HG03108 (cell line): ENCODE data around the gene STK10.
A peak's percentile ranks its signal among the peaks of the same experiment; 100 is the strongest.

Experiments used
- ATAC-seq: cut with Tn5 transposase; IDR thresholded peaks from one replicate; pipeline ENCODE4 v1.9.1; 2021; ENCODE audit warnings: moderate library complexity; ENCODE audit not compliant: unreplicated experiment

The STK10 gene

DNA sequence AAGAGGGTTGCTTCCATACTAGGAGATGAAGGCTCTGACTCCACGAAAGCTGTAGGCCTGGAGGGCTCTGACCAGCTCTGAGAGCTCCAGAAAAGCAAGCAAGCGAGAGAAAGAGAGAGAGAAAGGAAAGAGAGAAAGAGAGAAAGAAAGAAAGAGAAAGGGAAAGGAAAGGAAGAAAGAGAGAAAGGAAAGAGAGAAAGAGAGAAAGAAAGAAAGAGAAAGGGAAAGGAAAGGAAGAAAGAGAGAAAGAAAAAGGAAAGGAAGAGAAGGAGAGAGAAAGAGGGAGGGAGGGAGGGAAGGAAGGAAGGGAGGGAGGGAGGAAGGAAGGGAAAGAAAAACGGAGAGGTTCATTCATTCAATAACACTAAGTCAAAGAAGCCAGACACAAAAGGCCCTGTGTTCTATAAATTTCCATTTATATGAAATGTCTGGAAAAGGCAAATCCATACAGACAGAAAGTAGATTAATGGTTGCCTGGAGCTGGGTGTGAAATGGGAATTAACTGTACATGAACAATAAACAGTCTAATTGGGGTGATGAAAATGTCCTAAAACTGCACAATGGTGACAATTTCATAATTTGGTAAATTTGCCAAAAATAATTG, 1.8 kb upstream of the STK10 start:
- ATAC-seq: no peak

DNA sequence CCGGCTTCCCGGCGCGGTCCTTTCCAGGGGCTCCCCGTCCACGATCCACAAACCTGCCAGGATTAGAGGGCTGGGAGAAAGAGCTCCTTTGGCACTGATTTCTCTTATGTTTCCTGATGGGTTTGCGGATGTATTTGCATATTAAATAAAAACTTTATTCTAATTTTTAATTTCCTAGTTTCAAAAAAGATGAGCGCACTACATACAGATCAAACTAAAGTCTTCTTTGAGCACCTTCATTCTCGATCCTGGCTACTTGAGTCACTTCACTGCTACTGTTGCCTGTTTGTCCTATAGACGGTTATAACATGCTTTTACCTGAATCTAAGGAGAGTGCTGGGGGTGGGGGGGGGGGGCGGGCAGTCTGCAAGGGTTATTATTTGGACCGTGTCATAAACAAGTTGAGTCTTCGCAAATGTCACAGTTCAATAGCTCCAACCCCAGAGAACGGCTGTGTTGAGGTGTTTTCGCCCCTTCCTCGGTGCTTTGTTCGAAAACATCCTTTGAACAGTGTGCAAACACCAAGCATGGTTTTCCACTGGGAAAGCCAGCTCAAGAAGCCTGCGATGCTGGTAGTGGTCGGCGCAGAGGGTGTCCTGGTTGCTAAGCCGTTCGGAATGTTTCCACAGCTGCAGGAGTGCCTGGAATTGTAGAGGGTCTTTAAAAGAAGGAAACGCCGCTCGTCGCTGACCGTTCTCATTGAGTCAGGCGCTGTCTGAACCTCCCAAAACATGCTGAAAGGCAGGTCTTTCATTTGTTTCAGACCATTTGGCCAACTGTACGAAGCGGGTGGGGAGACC, 1.1 kb upstream of the STK10 start:
- no peak for ATAC-seq

DNA sequence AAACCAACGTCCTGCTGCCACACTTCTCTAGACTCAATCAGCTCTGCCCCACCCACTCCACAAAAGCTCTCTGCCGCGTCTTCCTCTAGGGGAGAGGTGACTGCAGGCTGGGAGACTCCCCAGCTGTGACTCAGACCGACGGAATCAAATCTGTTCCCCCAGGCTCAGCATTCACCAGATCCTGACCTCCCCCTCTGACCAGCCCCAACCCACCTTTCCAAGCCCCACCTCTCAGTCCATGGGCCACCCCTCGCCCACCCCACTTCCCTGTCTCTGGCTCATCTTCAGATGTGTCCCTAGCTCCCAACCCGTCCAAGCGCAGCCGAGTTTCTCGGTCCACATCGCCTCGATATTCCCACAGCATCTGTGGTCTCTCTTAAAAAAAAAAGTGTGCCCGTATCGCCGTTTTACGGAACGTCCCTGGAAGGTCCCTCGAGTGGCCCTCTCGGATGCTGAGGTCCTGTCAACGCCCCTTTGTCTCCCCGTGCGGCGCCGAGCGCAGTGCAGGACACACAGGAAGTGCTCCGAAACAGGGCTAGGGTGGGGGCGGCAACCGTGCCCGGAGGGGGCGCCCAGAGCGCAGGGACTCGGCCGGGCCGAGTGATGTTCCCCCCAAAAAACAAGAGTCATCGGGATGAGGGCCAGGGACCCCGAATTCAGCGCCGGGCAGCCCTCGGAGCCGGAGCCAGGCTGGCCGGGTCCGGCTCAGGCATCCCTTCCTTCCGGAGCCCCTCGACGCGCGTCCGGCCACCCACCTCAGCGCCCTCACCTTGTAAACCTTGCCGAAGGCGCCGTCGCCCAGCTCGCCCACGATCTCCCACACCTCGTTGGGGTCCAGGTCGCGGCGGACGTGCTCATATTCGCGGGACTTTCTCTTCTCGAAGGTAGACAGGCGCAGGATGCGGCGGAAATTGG, 649 bp downstream of the STK10 start:
- peak; percentile 15 for ATAC-seq

DNA sequence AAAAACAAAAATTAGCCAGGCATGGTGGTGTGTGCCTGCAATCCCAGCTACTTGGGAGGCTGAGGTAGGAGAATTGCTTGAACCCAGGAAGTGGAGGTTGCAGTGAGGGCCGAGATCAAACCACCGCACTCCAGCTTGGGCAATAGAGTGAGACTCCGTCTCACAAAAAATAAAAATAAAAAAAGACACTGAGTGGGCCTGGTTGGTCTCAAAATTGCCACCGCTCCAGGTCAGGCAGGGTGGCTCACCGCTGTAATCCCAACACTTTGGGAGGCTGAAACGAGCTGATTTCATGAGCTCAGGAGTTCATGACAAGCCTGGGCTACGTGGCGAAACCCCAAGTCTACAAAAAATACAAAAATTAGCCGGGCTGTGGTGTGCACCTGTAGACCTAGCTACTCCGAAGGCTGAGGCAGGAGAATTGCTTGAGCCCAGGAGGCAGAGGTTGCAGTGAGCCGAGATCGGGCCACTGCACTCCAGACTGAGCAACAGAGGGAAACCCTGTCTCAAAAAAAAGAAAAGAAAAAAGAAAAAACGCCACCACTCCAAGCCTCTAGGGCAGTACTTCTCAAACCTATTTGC, 1.8 kb downstream of the STK10 start:
- ATAC-seq: no peak

DNA sequence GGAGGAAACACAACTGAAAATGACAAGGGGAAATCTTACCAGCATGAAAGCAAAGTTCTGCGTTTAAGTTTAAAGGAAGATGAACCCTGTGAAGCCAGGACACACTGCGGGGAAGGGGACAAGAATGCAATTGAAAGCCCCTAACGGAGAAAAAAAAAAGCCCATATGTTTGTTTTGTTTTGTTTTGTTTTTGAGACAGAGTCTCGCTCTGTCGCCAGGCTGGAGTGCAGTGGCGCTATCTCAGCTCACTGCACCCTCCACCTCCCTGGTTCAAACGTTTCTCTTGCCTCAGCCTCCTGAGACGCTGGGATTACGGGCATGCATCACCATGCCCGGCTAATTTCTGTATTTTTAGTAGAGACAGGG, 2.9 kb downstream of the STK10 start:
- ATAC-seq: no peak

DNA sequence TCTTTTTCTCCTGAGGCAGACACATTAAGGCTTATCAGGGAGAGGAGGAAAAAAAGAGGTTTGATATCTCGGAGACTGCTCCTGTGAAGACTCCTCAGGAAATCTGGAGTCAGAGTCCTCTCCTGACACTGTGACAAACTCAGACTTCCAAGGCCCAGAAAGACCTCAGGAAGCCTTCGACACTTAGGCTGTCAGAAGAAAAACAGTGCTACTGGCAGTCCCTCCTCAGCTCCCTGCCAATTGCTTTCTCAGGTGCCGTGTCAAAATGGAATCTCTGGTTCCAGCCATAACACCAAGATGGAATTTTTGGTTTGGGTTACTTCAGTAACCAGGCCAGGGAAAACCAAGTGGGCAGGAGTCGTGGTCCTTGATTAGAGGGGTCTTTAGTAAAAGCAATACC, 4.1 kb downstream of the STK10 start:
- ATAC-seq: no peak

DNA sequence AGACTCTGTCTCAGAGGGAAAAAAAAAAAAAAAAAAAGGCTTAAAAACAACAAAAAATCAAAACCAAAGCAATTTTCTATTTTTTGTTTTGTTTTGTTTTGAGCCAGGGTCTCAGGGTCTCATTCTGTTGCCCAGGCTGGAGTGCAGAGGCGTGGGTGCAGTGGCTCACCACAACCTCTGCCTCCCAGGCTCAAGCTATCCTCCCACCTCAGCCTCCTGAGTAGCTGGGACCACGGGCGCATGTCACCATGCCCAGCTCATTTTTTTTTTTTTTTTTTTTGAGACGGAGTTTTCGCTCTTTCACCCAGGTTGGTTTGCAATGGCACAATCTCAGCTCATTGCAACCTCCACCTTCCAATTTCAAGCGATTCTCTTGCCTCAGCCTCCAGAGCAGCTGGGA, 5.7 kb downstream of the STK10 start:
- ATAC-seq: no peak

DNA sequence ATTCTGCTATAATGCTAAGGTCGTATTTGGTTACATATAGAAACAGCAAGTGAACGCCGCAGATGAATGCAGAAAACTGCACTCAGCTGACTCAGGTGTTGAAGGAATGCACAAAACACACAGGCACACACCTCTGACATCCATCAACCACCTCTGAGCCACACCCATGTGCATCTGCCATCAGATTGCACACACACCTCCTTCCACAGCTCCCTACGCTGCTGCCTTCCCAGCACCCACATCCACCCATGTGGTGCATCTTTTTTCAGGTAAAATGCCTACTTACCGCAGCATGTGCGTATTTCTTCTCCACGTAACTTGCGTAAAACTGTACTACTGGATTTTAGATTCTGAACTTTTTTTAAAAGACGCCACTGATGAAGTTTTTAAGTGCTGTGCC, 7.1 kb downstream of the STK10 start:
- ATAC-seq: no peak

DNA sequence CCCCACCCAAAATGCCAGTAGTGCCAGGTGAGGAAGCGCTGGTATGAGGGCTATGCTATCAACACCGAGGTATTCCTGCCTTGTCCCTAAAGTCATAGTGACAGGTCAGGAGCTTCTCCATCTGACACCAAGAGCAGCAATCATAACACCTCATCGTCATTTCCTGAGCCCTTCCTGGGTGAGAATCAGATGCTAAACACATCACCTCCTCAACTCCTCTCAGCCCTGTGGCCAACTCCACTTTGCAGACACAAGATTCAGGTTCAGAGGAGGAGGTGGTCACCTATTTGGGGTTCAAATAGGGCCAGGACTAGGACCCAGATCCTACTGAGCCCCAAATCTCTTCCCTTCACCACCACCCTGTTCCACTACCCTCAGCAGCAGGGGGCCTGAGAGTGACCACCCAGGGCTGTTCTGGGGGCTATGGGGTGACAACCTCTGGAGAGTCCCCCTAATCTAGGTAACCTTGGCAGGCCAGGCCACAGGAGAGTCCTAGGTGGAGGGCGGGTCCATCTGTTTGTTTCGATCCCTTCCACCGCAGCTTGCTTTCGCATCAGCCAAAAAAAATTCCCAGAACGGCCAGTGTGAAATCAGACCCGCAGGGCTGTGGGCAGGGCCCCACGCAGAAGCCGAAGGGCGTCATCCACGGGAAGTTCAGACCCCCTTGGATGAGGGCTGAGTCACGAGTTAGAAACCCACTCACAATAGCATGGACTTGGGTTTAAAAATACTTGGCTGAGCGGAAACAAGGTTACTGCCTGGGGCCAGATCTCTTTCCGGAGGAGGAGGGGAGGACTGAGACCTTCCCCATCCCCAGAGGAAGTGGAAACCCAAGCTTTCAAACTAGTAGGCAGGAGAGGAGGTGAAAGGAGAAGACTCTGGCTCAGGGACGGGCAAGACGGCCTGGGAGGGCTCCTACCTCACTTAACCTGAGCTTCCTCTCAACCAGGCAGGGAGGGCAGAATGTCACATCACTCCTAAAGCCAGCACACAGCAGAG, 8.7 kb downstream of the STK10 start:
- peak; percentile 34 for ATAC-seq

DNA sequence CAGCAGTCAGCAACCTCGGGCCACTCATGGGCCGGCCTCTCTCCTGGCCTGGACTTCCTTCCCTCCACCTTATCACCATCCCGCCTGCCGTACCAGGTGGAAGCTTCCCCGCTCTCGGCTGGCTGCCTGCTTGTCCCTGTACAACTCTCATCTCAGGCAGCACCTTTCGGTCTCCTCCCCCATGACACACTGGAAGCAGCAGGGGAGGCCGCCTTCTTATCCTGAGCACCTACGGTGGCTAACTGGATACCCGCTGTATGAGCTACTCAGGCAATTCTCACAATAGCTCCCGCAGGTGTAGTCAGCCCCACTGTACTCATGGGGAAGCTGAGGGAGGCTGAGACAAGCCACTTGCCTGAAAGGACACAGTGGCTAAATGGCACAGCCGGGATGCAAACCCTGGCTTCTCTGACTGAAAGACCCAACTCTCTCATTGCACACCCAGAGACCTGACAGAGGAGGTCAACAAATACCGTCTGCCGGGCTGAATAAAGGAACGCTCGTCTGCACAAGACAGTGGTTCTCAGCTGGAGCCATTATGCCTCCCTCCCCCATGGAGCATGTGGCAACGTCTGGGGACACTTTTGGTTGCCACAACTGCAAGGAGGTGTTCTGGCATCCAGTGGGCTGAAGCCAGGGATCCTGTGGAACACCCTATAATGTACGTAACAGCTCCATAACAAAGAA, 9.6 kb downstream of the STK10 start:
- ATAC-seq: no peak

DNA sequence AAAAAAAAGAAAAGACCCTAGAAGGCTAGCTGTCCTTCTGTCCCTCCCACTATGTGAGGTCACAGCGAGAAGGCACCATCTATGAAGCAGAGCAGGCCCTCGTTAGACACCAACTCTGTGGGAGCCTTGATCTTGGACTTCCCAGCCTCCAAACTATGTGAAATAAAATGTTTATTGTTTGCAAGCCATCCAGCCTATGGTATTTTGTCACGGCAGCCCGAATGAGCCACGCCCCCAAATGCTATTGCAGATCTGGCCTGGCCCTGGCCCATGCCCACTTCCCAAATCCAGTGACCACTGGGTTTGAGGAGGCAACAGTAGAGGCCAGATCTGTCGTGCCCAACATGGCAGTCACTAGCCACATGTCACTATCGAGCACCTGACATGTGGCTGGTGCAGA, 10.8 kb downstream of the STK10 start:
- no peak for ATAC-seq

DNA sequence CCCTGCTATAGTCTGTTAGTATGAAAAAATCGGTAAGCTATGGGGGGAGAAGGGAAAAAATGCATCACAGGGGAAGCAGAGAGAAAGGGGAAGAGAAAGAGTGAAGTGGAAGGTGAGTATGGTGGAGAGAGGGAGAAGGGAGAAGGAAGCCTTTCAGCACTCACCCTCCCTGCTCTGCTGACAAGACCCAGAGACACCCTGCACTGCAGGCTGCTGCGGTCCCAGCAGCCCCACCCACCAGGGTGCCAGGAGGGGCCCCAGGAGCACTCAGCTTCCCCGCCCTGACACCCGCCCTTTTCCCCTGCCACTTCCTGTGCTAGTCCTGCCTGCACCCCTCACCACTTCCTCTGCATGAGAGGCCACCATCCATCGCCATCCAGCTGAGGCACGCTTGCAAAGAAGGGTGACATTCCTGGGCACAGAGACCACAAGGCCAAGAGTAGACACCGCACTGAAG, 12.7 kb downstream of the STK10 start:
- peak; percentile 53 for ATAC-seq

DNA sequence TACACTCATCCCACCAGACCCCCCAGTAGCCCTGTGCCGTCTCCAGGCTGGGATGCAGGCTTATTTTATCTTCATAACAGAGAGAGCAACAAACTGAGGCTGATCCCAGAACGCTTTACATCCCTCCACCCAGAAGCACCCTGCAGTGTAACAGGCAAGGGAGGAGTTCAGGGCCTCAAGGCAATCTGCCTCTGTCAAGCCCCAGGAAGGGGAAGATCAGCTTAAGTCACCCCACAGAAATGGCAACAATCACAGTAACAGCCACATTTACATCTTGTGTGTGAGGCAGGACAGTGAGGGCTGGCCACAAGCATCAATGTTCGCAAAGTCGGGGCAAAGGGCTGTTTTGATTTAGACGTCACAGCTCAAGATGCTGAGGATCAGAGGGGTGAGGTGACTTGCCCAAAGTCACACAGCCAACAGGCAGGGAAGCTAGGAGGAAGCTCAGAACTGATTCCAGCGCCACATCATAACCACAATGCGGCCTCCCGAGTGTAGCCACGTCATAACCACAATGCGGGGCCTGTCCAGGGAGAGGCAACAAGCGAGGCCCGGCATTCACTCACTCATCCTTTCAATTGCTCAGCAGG, 14.4 kb downstream of the STK10 start:
- ATAC-seq: no peak

DNA sequence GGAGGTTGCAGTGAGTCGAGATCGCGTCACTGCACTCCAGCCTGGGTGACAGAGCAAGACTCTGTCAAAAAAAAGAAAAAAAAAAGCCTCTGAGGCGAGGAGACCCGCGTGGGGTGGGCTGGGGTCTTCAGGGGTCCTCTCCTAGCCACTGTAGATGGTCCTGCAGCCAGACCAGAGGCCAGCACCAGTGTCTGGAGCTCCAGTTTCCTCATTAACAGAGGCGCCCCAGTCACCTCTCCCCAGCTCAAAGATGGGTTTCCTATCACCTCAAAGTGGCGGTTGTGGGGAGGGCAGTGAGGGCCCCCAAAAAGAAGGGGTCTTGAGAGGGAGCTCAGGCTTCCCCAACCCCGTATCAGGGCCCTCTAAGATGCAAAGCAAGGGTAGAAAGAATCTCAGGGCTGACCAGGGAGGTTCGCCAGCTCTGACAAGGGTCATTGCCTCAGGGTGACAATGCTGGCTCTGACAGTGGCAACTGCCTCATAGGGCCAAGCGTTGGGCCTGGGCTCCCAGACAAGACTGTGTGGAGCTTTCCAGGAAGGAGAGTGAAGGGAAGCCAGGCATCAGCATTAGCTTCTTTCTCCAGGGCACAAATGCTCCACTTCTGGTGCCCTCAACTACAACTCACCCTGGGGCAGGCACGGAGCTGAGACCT, 15.0 kb downstream of the STK10 start:
- ATAC-seq: no peak

DNA sequence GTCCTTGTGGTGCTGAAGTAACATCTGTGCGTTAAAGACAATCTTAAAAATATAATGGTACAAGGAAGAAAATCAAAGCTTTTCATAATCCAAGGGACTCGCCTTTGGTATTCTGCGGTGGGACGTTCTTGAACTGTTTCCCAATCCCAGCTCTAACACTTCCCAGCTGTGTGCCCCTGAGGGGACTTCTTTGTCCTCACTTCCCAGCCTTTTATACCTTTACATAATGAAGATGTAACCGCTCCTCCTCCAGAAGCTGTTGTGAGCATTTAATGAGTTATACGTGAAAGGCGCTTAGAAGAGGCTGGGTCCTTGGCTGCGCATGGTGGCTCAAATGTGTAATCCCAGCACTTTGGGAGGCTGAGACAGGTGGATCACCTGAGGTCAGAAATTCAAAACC, 16.9 kb downstream of the STK10 start:
- ATAC-seq: no peak

DNA sequence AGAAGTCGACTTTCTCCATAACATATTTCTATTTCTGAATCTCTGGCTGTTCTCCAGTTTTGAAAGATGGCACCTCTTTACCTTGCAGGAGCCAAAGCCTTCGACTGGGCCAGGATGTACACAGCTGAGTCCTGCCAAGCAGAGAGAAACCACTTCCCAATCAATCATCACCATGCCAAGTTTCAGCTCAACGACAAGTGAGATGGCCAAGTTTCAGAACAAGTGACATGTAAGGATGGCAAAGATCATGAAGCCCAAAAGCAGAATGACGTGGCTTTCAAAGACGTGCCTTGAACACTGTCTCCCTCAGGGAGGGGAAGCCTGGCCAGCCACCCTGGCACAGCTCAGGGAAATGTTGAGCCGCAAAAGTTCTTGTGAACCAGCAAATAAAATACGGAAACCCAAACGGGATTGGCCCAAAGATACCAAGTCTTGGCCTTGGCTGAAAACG, 17.7 kb downstream of the STK10 start:
- no peak for ATAC-seq

DNA sequence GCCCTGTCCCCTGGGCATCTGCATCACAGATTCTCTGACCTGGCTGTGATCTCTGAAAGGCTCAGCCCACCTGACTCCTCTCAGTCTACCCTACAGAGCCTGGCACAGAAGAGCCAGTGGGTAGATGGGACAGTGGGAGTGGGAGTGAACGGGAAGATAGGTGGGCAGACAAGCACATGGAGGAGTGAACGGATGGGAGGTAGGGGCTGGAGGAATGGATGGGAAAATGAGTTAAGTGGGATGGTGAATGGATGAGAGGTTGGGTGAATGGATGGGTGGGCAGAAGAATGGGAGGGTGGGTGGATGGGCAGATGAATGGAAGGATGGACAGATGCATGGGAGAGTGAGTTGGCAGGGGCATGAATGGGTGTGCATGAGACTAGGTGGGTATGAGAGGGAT, 18.8 kb downstream of the STK10 start:
- ATAC-seq: no peak

DNA sequence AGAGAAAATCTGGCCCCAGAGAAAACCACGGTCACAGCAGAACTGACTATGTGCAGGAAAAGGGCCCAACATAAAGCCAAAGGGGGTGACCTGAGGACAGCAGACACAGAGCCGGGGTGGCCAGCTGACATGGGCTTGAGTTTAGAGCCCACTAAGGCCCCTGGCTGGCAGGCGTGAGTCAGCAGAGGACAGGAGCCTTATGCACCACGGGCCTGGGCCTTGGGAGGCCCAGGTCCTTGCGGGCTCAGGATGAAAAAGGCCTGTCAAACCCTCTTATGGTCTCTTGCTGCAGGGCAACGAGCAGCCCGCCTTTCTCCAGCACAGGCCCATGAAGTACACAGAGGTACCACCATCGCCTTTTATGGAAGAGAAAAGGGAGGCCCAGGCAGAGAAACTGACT, 19.7 kb downstream of the STK10 start:
- ATAC-seq: no peak

DNA sequence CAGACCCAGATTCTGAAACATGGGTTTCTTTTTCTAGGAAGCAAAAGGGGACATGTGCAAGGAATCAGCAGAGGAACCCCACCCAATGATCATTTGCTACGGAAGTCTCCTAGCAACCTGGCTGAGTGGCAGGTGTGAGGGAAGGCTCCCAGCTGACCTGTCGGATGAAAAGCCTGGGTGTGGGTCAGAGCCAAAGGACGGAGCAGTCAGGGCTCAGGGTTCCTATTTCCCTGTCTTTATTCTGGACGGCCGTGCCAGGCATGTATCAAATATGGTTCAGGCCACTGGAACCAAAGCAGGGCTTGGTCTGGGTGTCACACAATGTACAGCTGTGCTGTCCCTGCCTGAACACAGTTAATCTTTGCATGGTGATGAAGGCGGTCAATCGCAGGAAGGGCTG, 20.1 kb downstream of the STK10 start:
- no peak for ATAC-seq
